Bone marrow (tissue), 2 donors: ENCODE measurements around the gene ANKRD44.

Experiments used
- DNase-seq, 2 donors: peaks; one replicate each; lab custom pipeline; 2025; lab: John Stamatoyannopoulos, UW

ANKRD44 gene

DNA sequence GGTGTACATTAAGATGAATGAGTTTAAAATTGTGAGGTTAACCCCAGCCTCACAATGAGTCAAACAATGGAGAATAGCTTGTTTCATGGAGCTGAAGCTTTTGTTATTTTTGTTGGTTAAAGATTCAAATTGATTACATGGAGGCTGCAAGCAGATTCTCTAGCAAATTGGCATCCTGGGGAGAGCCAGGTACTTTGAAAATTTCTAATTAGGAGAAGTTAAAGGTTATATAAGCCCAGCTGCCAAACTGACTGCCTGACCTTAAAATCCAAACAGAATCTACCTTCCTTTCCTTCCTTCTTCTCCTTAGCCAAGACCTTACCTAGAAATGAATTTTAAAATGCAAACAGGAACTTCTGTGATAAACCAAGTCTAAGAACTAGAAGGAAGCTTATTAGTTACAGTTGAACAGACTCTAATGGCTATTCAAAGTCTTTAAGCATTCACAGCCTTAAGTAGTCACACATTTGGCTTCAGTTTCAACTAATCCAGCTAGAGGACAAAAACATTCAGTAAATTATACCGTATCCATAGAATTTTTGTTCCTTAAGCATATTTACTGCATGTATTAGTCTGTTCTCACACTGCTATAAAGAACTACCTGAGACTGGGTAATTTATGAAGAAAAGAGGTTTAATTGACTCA is 352.6 kb downstream of the ANKRD44 start:
- DNase-seq = no peak

DNA sequence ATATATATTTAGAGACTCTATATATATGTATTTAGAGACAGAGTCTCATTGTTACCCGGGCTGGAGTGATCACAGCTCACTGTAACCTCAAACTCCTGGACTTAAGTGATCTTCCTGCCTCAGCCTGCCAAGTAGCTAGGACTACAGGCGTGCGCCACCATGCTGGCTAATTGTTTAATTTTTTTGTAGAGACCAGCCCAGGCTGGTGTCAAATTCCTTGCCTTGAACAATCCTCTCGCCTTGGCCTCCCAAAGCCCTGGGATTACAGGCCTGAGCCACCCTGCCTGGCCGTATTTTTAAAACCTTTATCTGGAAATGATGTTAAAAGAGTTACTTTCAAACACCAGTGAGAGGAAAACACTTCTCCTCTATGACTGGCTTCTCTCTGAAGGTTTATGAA is 353.1 kb downstream of the ANKRD44 start:
- DNase-seq = no peak

DNA sequence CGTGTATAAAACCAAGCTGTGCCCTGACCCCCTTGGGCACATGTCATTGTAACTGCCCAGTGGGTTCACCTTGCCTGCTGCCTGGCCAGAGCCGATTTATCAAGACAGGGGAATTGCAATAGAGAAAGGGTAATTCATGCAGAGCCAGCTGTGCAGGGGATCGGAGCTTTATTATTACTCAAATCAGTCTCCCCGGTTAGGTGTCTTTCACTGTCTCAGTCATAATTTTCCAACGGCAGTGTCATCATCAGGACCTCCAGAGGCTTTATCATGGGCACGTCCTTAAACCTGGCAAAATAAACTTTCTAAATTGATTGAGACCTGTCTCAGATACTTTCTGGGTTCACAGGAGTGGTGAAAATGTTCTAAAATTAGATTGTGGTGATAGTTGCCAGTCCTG is 354.5 kb downstream of the ANKRD44 start:
- DNase-seq = no peak

DNA sequence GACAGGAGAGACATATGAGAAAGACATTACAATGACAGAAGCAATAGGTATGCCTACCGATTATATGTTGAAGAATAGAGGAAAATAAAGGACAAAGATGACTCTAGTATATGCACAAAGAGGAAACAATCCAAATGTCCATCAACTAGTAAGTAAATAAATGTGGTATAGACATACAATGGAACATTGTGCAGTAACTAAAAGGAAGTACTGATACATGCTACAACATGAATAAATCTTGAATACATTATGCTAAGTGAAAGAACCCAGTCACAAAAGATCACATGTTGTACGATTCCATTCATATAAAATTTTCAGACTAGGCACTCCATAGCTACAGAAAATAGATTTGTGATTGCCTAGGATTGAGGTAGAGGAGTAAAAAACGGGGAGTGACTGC is 355.5 kb downstream of the ANKRD44 start:
- DNase-seq = no peak

DNA sequence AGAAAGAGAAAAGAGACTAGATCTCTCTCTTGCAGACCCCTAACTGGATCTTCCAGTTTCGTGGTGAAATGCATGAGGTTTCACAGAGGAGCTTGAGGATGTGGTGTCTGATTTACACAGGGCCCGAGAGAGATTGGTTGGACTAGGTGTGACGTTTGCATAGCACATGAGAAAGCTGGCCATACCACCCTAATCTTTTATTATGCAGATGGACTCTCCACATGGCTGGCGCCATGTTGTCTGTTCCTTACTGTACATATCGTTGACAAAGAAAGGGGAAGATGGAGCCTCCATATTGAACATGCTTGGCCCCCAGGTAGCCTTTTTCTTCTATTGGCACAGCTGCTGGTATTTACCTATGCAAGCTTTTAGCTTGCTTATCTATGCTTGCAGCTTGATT is 356.6 kb downstream of the ANKRD44 start:
- DNase-seq = no peak

DNA sequence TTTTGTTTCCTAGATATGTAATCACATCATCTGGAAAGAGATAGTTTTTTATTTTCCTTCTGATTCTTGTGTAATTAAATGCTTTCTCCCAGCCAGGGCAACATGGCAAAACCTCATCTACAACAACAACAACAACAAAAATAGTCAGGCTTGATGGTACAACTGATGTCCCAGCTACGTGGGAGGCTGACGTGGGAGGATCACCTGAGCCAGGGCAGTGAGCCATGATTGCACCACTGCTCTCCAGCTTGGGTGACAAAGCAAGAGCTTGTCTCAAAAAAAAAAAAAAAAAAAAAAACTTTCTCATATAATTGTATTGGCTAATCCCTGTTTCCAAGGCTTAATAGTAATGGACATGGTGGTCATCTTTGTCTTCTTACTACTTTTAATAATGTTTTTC is 357.6 kb downstream of the ANKRD44 start:
- DNase-seq = no peak

DNA sequence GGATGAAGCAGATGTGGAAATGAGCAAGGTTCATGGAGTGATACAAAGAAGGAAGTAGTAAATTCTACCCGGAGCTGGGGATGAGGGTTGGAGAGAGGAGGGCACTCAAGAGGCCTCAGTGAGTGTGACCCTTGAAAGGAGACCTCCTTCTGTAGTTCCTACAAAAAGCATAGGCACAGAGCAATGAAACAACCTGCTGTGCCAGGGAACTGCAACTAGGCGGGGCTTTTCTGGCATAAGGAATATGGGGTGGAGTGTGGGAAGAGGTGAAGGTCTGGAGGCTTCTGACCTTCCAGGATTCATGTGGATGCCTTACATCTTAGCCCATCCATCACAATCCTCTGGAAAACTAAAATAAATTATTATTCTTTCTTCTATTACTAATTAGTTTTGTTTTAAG is 358.6 kb downstream of the ANKRD44 start:
- no peak for DNase-seq

DNA sequence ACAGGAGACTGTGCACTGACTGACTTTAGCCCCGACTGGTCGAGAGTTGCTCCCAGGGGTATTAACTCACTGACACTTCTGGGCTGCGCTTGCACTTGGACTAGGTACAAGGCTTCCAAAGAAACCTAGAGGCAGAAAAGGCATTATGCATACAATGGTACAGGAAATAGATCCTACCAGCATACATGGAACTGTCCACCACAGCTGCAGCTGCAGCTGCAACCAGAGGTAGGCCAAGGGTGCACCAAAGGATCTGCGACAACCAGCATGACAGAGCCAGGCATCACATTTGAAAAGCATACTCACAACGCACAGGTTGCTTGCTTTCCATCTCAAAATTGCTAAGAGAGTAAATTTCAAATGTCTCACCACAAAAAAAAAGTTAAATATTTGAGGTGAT is 361.5 kb downstream of the ANKRD44 start:
- no peak for DNase-seq

DNA sequence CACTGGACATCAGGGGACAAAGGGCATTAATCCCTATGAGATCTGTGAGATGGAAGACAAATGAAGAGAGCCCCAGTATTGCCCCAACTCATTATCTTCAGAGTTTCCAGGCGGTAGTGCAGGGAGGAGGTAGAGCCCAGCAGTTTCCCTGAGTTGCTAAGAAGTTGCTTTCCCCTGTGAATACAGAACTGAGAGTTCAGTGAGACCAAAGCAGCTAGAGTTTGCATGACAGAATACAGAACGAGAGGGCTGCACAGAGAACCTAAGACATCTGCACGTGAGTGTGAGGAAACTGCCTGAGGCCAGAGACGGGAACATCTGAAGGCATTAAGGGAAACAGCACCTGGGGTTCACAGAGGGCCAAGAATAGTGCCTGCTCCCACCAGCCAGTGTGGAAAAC is 366.0 kb downstream of the ANKRD44 start:
- no peak for DNase-seq

DNA sequence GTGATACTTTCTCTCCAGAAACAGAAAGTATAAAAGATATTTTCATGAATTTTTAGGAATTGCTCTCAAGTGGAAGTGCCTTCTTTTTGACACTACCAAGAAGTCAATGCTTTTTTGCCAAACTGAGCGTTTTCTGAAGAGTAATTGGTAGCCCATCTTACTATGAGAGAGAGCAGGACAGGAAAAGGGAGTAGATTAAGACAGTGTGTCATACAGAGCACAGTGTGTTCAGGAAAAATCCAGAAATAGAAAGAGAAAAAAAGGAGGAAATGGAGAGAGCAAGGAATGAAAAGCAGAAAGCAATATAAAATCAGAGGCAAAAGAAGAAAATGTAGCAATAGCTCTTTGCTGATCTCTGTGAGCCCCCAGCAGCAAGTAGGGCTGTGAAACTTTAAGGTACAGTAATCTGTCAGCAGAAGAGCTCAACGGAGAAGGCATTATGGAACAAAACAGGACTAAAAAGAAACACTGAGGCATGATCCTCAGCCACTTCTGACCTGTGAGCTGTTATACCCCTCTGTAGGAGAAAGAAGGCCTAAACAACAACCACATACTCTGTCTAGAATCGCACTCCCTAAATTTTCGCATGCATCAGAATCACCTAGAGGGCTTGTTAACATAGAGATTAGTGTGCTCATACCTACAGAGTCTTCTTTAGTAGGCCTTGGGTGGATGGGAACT is 369.0 kb downstream of the ANKRD44 start:
- DNase-seq = no peak

DNA sequence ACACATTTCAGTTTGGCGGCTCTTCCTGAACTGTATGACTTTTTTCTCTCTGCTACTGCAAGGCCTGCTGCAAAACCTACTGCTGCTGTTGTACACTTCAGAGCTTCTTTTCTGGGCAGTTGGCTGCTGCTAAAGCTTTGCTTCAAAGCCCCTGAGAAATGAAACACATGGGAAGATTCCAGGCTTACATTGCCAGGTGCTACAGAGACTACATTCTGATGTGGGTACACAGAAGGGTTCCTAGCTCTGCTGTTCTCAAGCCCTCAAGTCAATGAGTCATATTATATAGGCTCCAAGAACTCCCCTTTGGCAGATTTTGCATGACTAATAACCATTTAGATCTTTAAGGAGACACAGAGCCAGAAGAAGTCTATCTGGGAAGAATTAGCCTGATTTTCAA is 371.2 kb downstream of the ANKRD44 start:
- no peak for DNase-seq
